Neural cell (in vitro differentiated cells): Measurements from ENCODE around the gene TOM1.

Experiments used
- CTCF ChIP-seq: fragments of 450-650 bp; IDR thresholded peaks from 2 replicates; pipeline ENCODE4 v1.5.1; 2014; ENCODE audit warnings: antibody characterized with exemption, mild to moderate bottlenecking, moderate library complexity; ENCODE audit not compliant: poor library complexity, severe bottlenecking
- EP300 ChIP-seq: fragments of 450-650 bp; conservative IDR thresholded peaks from 2 replicates; pipeline ENCODE4 v1.6.1; 2014; ENCODE audit warnings: antibody characterized with exemption, mild to moderate bottlenecking, moderate library complexity; ENCODE audit not compliant: poor library complexity, severe bottlenecking
- POLR2AphosphoS5 ChIP-seq: IDR thresholded peaks from 2 replicates; pipeline ENCODE4 v1.6.1; 2012

- TF ChIP-seq CTCF (no peak), POLR2AphosphoS5 (no peak), EP300 (no peak)
Observed at GRCh38 chr22:35347462-35347861, 47.8 kb downstream of the TOM1 start.
